ENCODE measurements around the gene HERC4. TPM values are rescaled to one million over a fixed set of nuclear protein-coding genes. Genes with fewer than 3 reads are reported as not detected.

HERC4 gene
- total RNA-seq, 1 experiment from 2014 or later: 36.5 TPM

GRCh38 chr10:67893637-67894036 is 181.4 kb downstream of the HERC4 start:
- Histone ChIP-seq H3K79me2 (ENCODE audit: insufficient read depth, low read length) (peaks cover 62% of the 10 kb centered on the region), H3K4me2 (ENCODE audit: low read length) (no peak overlapping the region), H3K9me2 (ENCODE audit: insufficient read depth) (no peaks in the 10 kb centered on the region; the same call in 1 of the 2 replicates), H3K9ac (ENCODE audit: low read length) (no peak overlapping the region), H4K20me1 (ENCODE audit: insufficient read depth) (no peaks in the 10 kb centered on the region), H3K27me3 (ENCODE audit: insufficient read depth, low read length) (no peaks in the 10 kb centered on the region), H3K27ac (ENCODE audit: low read depth, low read length) (no peak overlapping the region), H3K9me3 (ENCODE audit: control insufficient read depth in 1 of 2, insufficient read depth in 1 of 2, low read depth in 1 of 2, low read length in 2 of 2) (no peaks in the 10 kb centered on the region), H3K36me3 (ENCODE audit: control insufficient read depth in 1 of 2, insufficient read depth in 2 of 2, low read length in 2 of 2) (peaks cover 15 to 59% of the 10 kb centered on the region in 2 experiments), H3K4me3 (replicated peaks in 1 of 2; ENCODE audit: low read depth in 1 of 2, low read length in 2 of 2) (no peak overlapping the region), H2AFZ (ENCODE audit: low read depth, low read length, poor library complexity, severe bottlenecking) (no peak overlapping the region), H3K4me1 (ENCODE audit: control insufficient read depth in 1 of 2, insufficient read depth in 2 of 2, low read length in 2 of 2) (no peaks in the 10 kb centered on the region)
- TF ChIP-seq EZH2phosphoT487 (IDR thresholded peaks at IDR 0.05; ENCODE audit: borderline replicate concordance) (no peak), POLR2AphosphoS5 (IDR thresholded peaks at IDR 0.05; ENCODE audit: low read depth, low read length) (no peak), SIN3A (IDR thresholded peaks at IDR 0.05; ENCODE audit: low read depth) (no peak), ATF3 (IDR thresholded peaks at IDR 0.05) (no peak), RAD21 (IDR thresholded peaks at IDR 0.05; ENCODE audit: low read depth) (no peak), ZNF274 (IDR thresholded peaks at IDR 0.05; ENCODE audit: low read depth, low read length) (no peak), POLR2A (IDR thresholded peaks at IDR 0.05; ENCODE audit: borderline replicate concordance, extremely low read depth, insufficient read depth, insufficient read length) (no peak), EZH2 (IDR thresholded peaks at IDR 0.05) (no peak), REST (IDR thresholded peaks at IDR 0.05; ENCODE audit: low read depth) (no peak), CTCF (IDR thresholded peaks at IDR 0.05 in 2 of 3, conservative IDR thresholded peaks at IDR 0.05 in 1 of 3; ENCODE audit: borderline replicate concordance in 1 of 3, insufficient read depth in 1 of 3, low read depth in 2 of 3, low read length in 2 of 3) (no peak), FOSL1 (IDR thresholded peaks at IDR 0.05; ENCODE audit: low read depth) (no peak), EGR1 (IDR thresholded peaks at IDR 0.05; ENCODE audit: low read depth) (no peak), SP1 (IDR thresholded peaks at IDR 0.05; ENCODE audit: low read depth) (no peak), YY1 (IDR thresholded peaks at IDR 0.05; ENCODE audit: extremely low read depth, insufficient replicate concordance, low read depth, low read length) (no peak), JUND (IDR thresholded peaks at IDR 0.05) (no peak), ELF1 (IDR thresholded peaks at IDR 0.05; ENCODE audit: borderline replicate concordance, low read depth) (no peak), CBX3 (IDR thresholded peaks at IDR 0.05; ENCODE audit: low read depth) (no peak), ZBTB33 (IDR thresholded peaks at IDR 0.05; ENCODE audit: extremely low read depth, insufficient replicate concordance, low read length) (no peak), MAX (IDR thresholded peaks at IDR 0.05) (no peak), ZFX (IDR thresholded peaks at IDR 0.05) (no peak)
- ChIA-PET POLR2A (interaction anchor here (0.6 kb wide), 1 partner anchor 162 kb away, joined by 3 read pairs; no protein-coding TSS in a partner anchor), CTCF (no interaction called here), RAD21 (ENCODE audit: low non-redundant PET in 1 of 2, low total read pairs in 2 of 2, uncharacterized antibody in 2 of 2, unreplicated experiment in 2 of 2) (no interaction called here)
- DNase-seq (ENCODE audit: low read depth, low spot score) (no peak), ATAC-seq (no peak)
- no TSS peak for BruUV-seq (replicated peaks)
- intact Hi-C loops (cut with micrococcal nuclease): no loop called here
